ENCODE results near the gene MYO9B.
A peak's percentile ranks its signal among the peaks of the same experiment; 100 is the strongest.
"Not testable (repeated sequence)": the region's sequence is repeated elsewhere in the genome, so short reads cannot be mapped to it uniquely, and the experiment has no call there.

Gene MYO9B

DNA sequence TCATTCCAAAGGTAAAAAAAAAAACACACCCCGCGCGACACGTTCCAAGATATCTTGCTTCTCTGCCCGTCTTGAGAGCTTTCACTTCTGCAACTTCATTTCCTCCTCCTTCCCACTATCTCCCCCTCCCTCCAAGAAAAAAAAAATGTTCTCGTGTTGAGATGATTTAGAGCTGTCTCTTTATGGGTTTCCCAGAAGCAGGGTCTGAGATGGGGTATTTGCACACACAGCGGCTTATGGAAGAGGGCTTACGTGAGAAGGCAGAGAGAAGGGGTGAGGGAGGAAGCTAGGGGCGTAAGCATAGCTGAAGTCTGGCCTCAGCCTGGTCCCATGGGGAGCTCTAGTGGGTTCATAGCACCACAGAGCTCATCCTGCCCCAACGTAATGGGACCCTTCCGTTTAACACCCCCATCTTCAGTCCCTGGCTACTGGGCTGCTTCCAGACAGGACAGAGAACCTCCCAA is 108.3 kb downstream of the MYO9B start:
- DNase-seq (ENCODE audit: low read depth in 2 of 2), result peak; percentile 20 to 37

DNA sequence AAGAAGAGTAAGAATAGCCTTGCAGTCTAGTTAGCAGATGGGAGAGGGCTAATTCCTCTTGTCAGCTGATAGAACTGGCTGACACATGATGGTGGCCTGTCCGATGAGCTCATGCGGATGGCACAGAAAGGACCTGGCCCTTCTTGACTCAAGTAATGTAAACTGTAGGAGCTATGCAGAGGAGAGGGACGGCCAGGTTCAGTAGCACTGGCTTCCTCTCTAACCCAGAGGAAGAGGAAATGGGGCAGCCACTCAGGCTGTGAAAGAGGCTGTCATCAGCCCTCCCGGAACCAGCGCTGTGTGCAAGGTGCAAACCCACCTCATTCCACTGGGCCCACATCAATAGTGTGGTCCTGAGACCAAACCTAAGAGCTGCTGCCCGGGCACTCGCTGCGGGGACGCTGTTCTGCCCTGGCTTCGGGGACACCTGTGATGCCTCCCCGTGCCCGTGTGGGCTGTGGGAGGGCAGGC is 108.8 kb downstream of the MYO9B start:
- DNase-seq (ENCODE audit: low read depth in 2 of 2), result no peak

DNA sequence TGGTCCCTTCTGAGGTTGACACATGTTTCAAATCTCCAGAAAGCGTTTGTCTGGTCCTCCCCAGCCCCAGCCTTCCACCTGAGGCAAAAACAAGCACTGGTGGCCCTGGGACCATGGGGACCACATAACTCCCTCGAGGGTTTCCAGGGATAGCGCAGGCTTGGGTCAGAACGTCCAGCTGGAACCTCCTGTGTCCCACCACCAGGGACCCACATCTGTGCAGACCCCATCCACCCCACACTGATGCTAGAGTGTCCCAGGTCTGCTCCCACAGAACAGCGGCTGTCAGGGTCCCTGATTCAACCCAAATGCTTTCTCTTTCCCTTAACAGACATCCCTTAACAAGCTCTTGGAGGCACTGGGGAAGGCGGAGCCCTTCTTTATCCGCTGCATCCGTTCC is 110.0 kb downstream of the MYO9B start:
- no peak for DNase-seq (ENCODE audit: low read depth in 2 of 2)

DNA sequence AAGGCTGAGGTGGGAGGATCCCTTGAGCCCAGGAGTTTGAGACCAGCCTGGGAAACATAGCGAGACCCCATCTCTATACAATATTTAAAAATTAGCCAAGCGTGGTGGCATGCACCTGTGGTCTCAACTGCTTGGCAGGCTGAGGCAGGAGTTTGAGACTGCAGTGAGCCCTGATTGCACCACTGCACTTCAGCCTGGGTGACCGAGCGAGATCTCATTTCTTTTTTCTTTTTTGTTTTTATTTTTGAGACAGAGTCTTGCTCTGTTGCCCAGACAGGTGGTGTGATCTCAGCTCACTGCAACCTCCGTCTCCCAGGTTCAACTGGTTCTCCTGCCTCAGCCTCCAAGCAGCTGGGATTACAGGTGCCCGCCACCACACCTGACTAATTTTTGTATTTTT is 116.2 kb downstream of the MYO9B start:
- DNase-seq (ENCODE audit: low read depth in 2 of 2), result not testable (repeated sequence)

DNA sequence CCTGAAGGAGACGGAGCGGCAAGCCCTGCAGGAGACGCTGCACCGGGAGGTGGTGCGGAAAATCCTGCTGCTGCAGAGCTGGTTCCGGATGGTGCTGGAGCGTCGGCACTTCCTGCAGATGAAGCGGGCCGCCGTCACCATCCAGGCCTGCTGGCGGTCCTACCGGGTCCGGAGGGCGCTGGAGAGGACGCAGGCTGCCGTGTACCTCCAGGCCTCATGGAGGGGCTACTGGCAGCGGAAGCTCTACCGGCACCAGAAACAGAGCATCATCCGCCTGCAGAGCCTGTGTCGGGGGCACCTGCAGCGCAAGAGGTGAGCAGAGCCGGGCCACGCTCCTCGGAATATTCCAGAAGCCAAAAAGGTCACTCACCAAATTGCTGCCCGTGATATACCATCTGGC is 117.2 kb downstream of the MYO9B start:
- DNase-seq (ENCODE audit: low read depth in 2 of 2), result no peak

DNA sequence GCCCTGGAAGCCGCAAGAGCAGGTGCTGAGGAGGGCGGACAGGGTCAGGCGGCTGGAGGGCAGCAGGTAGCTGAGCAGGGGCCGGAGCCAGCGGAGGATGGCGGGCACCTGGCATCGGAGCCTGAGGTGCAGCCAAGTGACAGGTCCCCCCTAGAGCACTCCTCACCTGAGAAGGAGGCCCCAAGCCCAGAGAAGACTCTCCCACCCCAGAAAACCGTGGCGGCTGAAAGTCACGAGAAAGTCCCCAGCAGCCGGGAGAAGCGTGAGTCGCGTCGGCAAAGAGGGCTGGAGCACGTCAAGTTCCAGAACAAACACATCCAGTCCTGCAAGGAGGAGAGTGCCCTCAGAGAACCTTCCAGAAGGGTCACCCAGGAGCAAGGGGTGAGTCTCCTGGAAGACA is 119.0 kb downstream of the MYO9B start:
- no peak for DNase-seq (ENCODE audit: low read depth in 2 of 2)

DNA sequence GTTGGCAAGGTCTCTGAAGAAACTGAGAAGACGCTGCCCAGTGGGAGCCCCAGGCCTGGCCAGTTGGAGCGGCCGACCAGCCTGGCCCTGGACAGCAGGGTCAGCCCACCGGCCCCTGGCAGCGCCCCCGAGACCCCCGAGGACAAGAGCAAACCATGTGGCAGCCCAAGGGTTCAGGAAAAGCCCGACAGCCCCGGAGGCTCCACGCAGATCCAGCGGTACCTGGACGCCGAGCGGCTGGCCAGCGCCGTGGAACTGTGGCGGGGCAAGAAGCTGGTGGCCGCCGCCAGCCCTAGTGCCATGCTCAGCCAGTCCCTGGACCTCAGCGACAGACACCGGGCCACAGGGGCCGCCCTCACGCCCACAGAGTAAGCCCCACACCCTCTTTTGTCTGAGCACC is 119.5 kb downstream of the MYO9B start:
- no peak for DNase-seq (ENCODE audit: low read depth in 2 of 2)

DNA sequence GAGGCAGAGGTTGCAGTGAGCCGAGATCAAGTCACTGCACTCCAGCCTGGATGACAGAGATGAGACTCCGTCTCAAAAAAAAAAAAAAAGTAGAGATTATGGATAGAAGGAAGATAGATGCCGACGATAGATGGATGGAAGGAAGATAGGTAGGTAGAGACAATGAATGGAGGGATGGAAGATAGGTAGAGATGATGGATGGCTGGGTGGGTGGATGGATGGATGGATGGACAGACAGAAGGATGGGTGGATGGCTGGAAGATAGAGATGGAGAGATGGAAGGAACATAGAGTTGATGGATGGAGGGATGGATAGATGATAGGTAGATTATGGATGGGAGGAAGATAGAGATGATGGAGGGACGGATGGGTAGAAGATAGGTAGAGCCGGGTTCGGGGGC is 121.0 kb downstream of the MYO9B start:
- DNase-seq (ENCODE audit: low read depth in 2 of 2), result no peak

DNA sequence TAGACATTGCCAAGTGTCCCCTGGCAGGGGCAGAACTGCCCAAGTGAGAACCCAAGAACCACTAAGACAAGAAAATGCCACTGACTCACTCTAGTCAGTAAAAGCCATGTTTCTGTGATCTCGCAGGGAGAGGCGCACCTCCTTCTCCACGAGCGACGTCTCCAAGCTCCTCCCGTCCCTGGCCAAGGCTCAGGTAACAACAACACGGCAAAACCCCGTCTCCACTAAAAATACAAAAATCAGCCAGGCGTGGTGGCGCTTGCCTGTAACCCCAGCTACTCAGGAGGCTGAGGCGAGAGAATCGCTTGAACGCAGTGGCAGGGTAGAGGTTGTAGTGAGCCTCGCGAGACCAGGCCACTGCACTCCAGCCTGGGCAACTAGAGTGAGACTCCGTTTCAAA is 122.1 kb downstream of the MYO9B start:
- no peak for DNase-seq (ENCODE audit: low read depth in 2 of 2)

DNA sequence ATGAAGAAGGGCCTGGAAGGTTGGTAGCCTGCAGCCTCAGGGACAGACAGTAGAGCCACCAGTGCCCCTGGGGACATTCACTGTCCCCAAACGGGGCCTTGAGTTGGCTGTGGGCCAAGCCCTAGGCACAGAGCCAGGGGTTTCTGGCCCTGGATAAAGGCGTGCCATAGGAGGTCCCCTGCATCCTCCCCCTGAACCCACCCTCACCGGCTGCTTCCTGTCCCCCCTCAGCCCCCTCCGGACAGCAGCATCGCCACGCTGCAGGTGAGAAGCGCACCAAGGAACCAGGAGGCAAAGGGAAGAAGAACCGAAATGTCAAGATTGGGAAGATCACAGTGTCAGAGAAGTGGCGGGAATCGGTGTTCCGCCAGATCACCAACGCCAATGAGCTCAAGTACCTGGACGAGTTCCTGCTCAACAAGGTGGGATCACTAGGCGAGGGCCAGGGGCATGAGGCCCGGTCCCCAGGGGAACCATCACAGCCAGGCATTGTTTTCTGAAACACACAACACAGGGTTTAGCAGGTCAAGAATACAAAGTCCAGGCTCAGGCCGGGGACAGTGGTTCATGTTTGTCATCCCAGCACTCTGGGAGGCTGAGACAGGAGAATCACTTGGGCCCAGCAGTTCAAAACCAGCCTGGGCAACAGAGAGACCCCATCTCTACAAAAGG is 125.0 kb downstream of the MYO9B start:
- DNase-seq (ENCODE audit: low read depth in 2 of 2), result no peak

DNA sequence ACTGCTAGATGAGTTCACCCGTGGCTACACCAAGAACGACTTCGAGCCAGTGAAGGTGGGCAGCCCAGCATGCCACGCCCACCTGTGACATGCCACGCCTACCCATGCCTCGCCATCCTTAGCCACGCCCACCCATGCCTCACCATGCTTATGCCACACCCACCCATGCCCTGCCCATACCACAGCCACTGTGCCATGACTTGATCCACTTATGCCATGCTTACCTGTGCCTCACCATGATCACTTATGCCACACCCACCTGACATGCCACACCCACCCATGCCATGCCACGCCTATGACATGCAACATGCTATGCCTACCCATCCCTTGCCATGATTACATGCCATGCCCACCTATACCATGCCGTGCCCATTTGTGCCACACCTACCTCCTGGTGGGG is 126.7 kb downstream of the MYO9B start:
- no peak for DNase-seq (ENCODE audit: low read depth in 2 of 2)

DNA sequence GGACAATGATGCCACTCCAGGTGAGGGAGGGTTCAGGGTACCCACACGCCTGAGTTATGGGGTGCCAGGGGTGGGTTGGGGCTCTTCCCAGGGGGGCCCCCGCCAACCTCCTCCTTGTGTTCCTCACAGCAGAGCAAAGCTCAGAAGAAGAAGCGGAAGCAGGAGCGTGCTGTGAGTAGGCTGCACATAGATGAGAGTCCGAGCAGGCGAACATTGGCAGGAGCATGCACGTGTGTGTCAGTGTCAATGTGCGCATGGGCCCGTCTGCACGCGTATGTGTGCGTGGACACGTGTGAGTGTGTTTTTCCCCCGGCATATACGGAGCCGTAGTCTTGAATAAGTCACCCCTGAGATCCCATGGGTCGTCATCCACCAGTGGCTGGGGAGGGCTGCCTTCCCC is 127.1 kb downstream of the MYO9B start:
- no peak for DNase-seq (ENCODE audit: low read depth in 2 of 2)

DNA sequence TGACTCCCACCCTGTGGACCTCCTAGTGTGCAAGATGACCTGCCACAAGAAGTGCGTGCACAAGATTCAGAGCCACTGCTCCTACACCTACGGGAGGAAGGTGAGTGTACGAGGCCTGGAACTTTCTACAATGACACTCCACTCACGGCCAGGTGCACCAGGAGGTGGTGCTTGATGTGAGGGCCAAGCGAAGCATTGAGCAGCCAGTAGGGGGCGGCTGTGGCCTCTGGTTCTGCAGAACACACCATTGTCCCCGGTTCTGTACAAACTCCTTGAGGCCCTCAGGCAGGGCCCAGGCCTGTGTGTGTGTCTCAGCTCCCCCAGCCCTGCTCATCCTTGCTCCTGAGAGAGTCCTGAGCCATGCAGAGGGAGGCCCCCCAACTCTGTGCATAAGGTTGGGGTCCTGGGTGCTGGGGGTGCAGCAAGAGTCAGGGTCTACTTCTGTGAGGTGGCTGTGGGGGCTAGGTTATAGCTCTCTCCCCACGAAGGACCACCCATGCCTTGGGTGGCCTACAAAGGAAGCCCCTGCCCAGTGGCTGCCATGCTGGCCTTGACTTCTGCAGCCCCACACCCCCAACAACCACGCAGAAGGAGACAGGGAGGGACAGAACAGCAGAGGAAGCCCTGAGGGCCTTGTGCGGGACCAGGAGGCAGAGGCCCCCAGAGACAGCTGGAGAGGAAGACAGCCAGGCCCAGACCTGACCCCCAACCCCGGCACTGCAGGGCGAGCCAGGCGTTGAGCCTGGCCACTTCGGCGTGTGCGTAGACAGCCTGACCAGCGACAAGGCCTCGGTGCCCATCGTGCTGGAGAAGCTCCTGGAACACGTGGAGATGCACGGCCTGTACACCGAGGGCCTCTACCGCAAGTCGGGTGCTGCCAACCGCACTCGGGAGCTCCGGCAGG is 129.9 kb downstream of the MYO9B start:
- no peak for DNase-seq (ENCODE audit: low read depth in 2 of 2)

DNA sequence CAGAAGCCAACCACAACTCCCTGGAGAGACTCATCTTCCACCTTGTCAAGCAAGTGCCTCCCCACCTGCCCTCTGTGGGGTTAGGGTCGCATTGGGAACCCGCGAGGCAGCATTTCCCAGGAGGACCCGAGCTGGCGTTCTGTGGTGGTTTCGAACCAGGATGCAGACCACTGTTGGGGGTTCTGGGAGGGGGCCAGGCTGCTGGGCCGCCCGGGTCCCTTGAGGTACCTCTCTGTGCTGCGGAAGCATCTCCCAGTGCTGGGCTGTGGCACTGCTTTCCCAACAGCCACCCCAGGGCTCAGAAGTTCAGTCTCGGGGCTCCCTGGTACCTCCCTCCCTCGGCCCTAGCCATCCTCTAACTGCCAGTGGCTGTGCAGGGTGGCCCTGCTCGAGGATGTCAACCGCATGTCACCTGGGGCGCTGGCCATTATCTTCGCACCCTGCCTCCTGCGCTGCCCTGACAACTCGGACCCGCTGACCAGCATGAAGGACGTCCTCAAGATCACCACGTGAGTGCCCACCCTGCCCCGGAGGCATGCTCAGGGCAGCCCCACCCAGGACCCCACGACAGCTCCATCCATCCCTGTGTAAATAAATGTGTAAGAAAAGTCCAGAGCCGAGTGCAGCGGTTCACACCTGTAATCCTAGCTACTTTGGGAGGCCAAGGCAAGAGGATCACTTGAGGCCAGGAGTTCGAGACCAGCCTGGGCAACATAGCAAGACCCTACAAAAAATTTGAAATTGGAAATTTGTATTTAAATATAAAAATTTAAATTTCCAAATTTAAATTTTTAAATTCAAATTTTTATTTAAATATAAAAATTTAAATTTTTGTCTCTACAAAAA is 131.4 kb downstream of the MYO9B start:
- no peak for DNase-seq (ENCODE audit: low read depth in 2 of 2)

DNA sequence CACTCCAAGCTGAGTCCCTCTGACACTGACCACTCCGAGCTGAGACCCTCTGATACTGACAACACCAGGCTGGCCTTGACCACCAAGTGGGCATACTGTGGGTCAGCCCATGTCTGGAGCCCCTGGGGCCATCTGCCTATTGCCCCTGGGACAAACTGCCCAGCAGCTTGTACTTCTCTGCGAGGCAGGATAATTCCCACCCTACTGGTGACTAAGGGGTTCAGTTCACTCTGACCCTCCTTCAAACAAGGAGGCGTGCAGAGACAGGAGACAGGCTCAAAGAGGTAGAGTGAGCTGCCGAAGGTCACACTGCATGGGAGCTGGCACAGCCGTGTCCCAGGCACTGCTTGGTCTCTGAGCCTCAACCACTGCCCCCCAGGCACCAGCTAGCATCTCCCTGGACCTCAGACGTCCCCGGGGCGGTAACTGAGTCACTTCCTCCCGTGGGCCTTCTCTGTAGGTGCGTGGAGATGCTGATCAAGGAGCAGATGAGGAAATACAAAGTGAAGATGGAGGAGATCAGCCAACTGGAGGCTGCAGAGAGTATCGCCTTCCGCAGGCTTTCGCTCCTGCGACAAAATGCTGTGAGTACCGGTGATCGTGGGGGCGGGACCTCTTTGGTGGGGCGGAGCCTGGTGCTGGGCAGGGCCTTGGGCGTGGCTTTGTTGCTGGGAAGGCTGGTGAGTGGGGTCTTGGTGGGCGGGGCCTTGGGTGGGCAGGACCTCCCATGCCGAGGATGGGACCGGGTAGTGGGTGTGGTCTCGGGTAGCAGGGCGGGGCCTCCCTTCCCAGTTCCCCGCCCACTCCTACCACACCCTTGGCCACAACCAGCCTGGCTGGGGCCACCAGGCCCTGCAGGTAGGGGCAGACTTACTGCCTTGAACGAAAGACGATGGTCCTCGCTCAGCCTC is 133.8 kb downstream of the MYO9B start:
- DNase-seq (ENCODE audit: low read depth in 2 of 2), result no peak

DNA sequence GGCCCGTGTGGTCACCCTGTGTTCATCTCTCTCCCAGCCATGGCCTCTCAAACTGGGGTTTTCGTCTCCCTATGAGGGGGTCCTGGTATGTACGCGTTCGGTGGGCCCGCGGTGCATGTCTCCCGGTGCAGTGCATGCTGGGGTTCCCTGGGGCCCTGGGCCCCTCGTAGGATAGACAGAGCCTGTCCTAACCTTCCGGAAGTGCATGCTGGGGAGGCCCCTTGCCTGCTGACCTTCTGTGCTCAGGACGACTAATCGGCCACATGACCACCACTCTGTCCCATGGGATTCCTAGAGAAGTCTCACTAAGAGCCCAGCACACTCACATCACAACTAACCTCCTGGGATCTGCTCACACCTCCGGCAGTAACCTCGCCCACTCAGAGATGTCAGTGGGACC is 134.7 kb downstream of the MYO9B start:
- DNase-seq (ENCODE audit: low read depth in 2 of 2), result no peak

DNA sequence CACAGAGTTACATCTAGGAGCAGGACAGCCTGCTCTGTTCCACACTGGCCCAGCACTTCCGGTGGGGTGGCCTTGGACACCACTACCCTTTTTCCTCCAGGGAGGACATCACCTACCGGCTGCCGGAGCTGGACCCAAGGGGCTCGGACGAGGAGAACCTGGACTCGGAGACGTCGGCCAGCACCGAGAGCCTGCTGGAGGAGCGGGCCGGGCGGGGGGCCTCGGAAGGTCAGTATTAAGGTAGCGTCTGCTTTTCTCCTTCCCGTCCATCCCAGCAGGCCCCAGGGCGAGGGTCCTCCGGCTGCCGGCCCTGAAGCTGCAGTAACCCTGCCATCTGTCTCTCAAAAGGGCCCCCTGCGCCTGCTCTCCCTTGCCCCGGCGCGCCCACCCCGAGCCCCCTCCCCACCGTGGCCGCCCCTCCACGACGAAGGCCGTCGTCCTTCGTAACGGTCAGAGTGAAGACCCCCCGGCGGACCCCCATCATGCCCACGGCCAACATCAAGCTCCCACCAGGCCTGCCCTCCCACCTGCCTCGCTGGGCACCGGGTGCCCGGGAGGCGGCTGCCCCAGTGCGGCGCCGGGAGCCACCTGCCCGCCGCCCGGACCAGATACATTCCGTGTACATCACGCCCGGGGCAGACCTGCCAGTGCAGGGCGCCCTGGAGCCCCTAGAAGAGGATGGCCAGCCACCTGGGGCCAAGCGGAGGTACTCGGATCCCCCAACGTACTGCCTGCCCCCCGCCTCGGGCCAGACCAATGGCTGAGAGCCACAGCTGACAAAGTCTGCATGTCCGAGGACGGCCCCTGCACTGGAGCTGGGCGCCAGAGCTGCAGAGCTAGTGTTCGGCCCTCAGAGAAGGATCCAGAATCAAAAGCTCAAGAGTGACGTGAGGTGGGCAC is 136.2 kb downstream of the MYO9B start:
- DNase-seq (ENCODE audit: low read depth in 2 of 2), result no peak

DNA sequence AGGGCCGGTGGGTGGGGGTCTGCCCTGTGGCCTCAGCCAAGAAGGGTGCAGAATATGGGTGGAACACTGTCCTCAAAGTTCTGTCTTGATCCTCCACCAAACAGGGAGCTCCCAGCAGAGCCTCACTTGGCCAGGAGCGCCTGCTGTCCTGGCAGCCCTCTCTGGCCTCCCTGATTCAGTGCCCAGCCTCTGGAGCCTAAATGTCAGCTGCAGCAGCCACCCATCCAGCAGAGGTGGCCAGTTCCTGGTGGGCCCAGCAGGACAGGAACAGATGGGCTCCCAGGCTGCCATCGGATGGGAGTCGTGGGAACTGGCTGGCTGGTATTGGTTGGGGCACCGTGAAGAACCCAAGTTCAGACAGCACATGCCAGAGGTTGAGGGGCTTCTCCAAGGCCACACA is 137.8 kb downstream of the MYO9B start:
- no peak for DNase-seq (ENCODE audit: low read depth in 2 of 2)

DNA sequence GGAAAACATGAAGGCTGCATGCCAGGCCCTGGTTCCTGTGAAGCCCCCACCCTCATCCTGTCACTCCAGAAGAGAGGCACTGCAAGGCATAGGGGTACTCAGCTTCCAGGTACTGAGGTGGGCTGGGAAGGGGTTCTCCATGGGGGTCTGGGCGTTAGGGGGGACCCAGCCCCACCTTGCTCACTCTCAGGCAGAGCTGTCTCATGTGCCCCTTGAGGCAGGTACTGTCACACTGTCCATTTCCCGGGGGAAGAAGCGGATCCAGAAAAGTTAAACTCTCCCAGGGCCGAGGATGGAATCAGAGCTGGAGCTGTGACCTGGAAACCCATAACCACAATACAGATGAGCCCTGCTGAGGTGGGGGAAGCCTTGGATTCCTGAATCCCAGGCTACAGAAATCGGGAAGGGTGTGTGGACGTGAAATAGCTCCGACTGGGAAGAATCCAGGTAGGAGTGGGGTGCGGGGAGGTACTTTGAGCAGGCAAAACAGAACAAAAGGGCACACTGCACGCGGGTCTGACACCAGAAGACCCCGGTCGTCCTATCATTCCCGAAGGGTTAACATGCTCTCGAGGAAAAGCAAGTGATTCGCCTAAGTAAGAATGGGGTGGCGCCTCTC is 139.0 kb downstream of the MYO9B start:
- no peak for DNase-seq (ENCODE audit: low read depth in 2 of 2)
